Stomach (tissue), 9 donors: ENCODE data around the gene B3GNT2. TPM values are rescaled to one million over a fixed set of nuclear protein-coding genes. Genes with fewer than 3 reads are reported as not detected.

Experiments
- DNase-seq, 2 donors: peaks; one replicate each; pipeline versions ENCODE4 v3.0.0 to v3.0.0-alpha.2; 2013 to 2019
- H3K27ac ChIP-seq, 5 donors: fragments of 200-600 bp in 4 of 5; sonication (generic) in 4 of 5; one replicate each; pipeline ENCODE4 v1.5.1; 2013 to 2019; ENCODE audit warnings: mild to moderate bottlenecking in 1 of 5, moderate library complexity in 1 of 5
- H3K27me3 ChIP-seq, 3 donors: fragments of 200-600 bp; sonication (generic); one replicate each; pipeline ENCODE4 v1.5.1; 2017 to 2019; ENCODE audit warnings: mixed run types in 1 of 3
- H3K36me3 ChIP-seq, 4 donors: fragments of 200-600 bp; sonication (generic); 1 replicate in 3 of 4; 2 replicates in 1 of 4; pipeline ENCODE4 v1.5.1; 2016 to 2019
- H3K4me1 ChIP-seq, 4 donors: fragments of 200-600 bp; sonication (generic); one replicate each; pipeline ENCODE4 v1.5.1; 2016 to 2019
- H3K4me3 ChIP-seq, 4 donors: fragments of 200-600 bp; sonication (generic) in 3 of 4; one replicate each; pipeline ENCODE4 v1.5.1; 2016 to 2019; ENCODE audit warnings: mild to moderate bottlenecking in 1 of 4
- H3K9me3 ChIP-seq, 4 donors: fragments of 200-600 bp; sonication (generic); one replicate each; pipeline ENCODE4 v1.5.1; 2016 to 2019
- EP300 ChIP-seq: sonication (generic); formaldehyde crosslinking; IDR thresholded peaks from one replicate; pipeline ENCODE4 v1.6.1; 2017; ENCODE audit warnings: antibody characterized with exemption
- POLR2A ChIP-seq, 4 donors: fragments of 450-650 bp; IDR thresholded peaks; one replicate each; pipeline ENCODE4 v1.6.1; 2016; ENCODE audit warnings: antibody characterized with exemption in 4 of 4, control low read depth in 2 of 4, mild to moderate bottlenecking in 1 of 4, moderate library complexity in 1 of 4
- POLR2AphosphoS5 ChIP-seq, 3 donors: sonication (generic); formaldehyde crosslinking; IDR thresholded peaks; one replicate each; pipeline ENCODE4 v1.6.1; 2016; ENCODE audit warnings: antibody characterized with exemption in 3 of 3
- WGBS, 5 donors: extraction: QIAGEN DNeasy Blood & Tissue Kit in 3 of 5; methylation state at CpG; one replicate each; pipeline versions ENCODE4 v1.1.5 to v1.1.7; 2013 to 2018; 5-methylcytosine and 5-hydroxymethylcytosine counted together
- intact Hi-C: fragments of 100-400 bp; cut with DNase I; formaldehyde crosslinking; loops from one replicate; pipeline ENCODE4 v1.15.1; 2023; ENCODE audit warnings: low total_unique reads
- polyA plus RNA-seq, 3 donors: library from polyadenylated mRNA; stranded (reverse); fragments of 200-250 nt; gene quantifications; one replicate each; pipeline ENCODE4 v1.2.3, GENCODE V29; 2013
- total RNA-seq, 5 donors: library from RNA; depleted of rRNA; stranded (reverse); fragments of >200 nt; gene quantifications; one replicate each; pipeline versions ENCODE4 v1.1.0 to v1.2.3, GENCODE V29; 2014 to 2016
- TF ChIP-seq, protein P1 (sequence below), 7 experiments: fragments of 450-650 bp in 4 of 7; fragments of 200-600 bp in 3 of 7; sonication (generic) in 3 of 7; IDR thresholded peaks; one replicate each; pipeline ENCODE4 v1.5.1; 2016 to 2019; ENCODE audit warnings: antibody characterized with exemption in 7 of 7, control low read depth in 2 of 7, mild to moderate bottlenecking in 1 of 7
- donor health status: healthy with polysubstance abuse.
- donor health status: Bipolar disorder and iron deficiency.
- donor health status: healthy.

B3GNT2 gene
- total and polyA plus RNA-seq, 8 donors = 6.6 to 62.5 (median 19.6) TPM

GRCh38 chr2:62150597-62151305, 45.2 kb upstream of the B3GNT2 start:
- intact Hi-C loops = no loop called here
- no peak overlapping the region for H3K27ac ChIP-seq

DNA sequence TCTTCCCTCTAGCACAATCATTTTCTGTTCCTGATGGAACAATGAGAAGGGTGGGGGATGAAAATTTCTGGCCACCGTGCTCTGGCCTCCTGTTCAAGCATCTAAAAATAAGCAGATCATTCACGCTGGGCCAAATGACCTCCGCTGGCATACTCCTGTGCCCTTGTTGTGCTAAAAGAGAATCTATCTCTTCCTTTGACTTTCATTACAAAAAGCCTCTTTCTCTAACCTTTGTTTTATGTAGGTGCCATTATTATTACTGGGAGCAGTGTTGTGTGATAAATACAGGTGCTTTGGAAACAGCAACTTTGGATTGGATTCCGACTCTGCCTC, 44.6 kb upstream of the B3GNT2 start:
- Histone ChIP-seq H3K27ac (no peak overlapping the region), H3K27me3 (no peaks in the 10 kb centered on the region), H3K4me3 (no peak overlapping the region), H3K4me1 (no peaks in the 10 kb centered on the region), H3K36me3 (peaks cover 0 to 6% (median 0%) of the 10 kb centered on the region in 4 donors), H3K9me3 (peaks cover 0 to 4% (median 0%) of the 10 kb centered on the region in 4 donors)
- TF ChIP-seq POLR2A (IDR thresholded peaks at IDR 0.05) (no peak), EP300 (no peak), POLR2AphosphoS5 (IDR thresholded peaks at IDR 0.05) (no peak)
- TF ChIP-seq, protein P1, sequence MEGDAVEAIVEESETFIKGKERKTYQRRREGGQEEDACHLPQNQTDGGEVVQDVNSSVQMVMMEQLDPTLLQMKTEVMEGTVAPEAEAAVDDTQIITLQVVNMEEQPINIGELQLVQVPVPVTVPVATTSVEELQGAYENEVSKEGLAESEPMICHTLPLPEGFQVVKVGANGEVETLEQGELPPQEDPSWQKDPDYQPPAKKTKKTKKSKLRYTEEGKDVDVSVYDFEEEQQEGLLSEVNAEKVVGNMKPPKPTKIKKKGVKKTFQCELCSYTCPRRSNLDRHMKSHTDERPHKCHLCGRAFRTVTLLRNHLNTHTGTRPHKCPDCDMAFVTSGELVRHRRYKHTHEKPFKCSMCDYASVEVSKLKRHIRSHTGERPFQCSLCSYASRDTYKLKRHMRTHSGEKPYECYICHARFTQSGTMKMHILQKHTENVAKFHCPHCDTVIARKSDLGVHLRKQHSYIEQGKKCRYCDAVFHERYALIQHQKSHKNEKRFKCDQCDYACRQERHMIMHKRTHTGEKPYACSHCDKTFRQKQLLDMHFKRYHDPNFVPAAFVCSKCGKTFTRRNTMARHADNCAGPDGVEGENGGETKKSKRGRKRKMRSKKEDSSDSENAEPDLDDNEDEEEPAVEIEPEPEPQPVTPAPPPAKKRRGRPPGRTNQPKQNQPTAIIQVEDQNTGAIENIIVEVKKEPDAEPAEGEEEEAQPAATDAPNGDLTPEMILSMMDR (IDR thresholded peaks at IDR 0.05) = no peak
- intact Hi-C loops = no loop called here
- DNase-seq = no peak
- WGBS, 5 donors = 78 to 88% (median 84%) methylated on average over 4 of the region's 4 CpGs

More at GRCh38 chr2:62150597-62151305, 45.2 kb upstream of the B3GNT2 start:
- Histone ChIP-seq H3K4me1 (no peaks in the 10 kb centered on the region), H3K27me3 (no peaks in the 10 kb centered on the region), H3K36me3 (peaks cover 0 to 6% (median 0%) of the 10 kb centered on the region in 4 donors), H3K4me3 (no peak overlapping the region), H3K9me3 (peaks cover 0 to 4% (median 0%) of the 10 kb centered on the region in 4 donors)
- DNase-seq = no peak
- 81 to 86% (median 82%) methylated on average over 6 of the region's 6 CpGs for WGBS, 5 donors
- TF ChIP-seq POLR2A (IDR thresholded peaks at IDR 0.05) = no peak
- TF ChIP-seq EP300 = no peak
- TF ChIP-seq, protein P1 (IDR thresholded peaks at IDR 0.05) = no peak
- TF ChIP-seq POLR2AphosphoS5 (IDR thresholded peaks at IDR 0.05) = no peak

- Histone ChIP-seq H3K9me3 (peaks cover 0 to 4% (median 0%) of the 10 kb centered on the region in 4 donors), H3K36me3 (no peaks in the 10 kb centered on the region), H3K4me1 (no peaks in the 10 kb centered on the region), H3K27me3 (no peaks in the 10 kb centered on the region), H3K4me3 (no peak overlapping the region), H3K27ac (no peak overlapping the region)
- TF ChIP-seq POLR2A (IDR thresholded peaks at IDR 0.05) (no peak), EP300 (no peak), POLR2AphosphoS5 (IDR thresholded peaks at IDR 0.05) (no peak)
- TF ChIP-seq, protein P1 (IDR thresholded peaks at IDR 0.05) = no peak
- no peak for DNase-seq
- WGBS, 5 donors = 78 to 87% (median 84%) methylated on average over 3 of the region's 3 CpGs
- intact Hi-C loops = no loop called here
These were observed 43.9 kb upstream of the B3GNT2 start for GRCh38 chr2:62152000-62152399.

DNA sequence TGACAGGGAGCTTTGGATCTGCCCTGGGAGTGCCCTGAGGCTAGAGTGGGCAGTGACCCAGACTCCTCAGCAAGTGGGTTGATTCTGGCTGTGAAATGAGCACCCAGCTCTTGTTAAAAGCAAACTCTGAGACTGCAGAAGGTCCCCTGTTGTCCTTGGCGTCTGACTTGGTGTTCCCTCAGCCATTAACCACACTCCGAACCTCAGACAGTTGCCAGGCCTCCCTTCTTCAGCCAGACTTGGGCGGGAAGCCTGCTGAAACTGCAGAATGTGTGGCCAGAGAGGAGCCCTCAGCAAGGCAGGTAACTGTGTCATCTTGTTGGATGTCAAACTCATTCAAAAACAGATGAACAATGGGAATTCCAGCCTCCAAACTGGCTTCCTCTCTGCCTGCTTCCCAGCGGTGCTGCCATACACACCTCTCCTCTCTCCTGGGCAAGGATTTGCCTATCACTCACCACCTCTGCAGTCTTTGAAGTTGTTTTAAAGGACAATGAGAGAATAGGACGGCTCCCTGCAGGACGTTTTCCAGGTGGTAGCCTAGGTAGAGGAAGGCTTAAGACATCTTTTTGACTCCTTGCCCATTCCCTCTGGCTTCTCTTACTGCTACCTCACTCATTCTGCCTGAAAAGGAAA, 38.9 kb upstream of the B3GNT2 start:
- Histone ChIP-seq H3K9me3 (peaks cover 0 to 4% (median 0%) of the 10 kb centered on the region in 4 donors), H3K36me3 (no peaks in the 10 kb centered on the region), H3K4me1 (no peaks in the 10 kb centered on the region), H3K4me3 (no peak overlapping the region), H3K27me3 (no peaks in the 10 kb centered on the region), H3K27ac (no peak overlapping the region)
- intact Hi-C loops = no loop called here
- DNase-seq = no peak
- TF ChIP-seq POLR2AphosphoS5 (IDR thresholded peaks at IDR 0.05) = no peak
- no peak for TF ChIP-seq POLR2A (IDR thresholded peaks at IDR 0.05)
- TF ChIP-seq, protein P1 (IDR thresholded peaks at IDR 0.05) = no peak
- no peak for TF ChIP-seq EP300
- 74 to 85% (median 78%) methylated on average over 6 of the region's 6 CpGs for WGBS, 5 donors
